Occipital lobe (tissue), 1 donor: Measurements from ENCODE around the gene NAA30. TPM values are rescaled to one million over a fixed set of nuclear protein-coding genes. Genes with fewer than 3 reads are reported as not detected.

ENCODE experiments used
- total RNA-seq: library from RNA; depleted of rRNA; stranded (reverse); fragments of >200 nt; gene quantifications from one replicate; pipeline ENCODE4 v1.2.3, GENCODE V29; 2014

The NAA30 gene
- total RNA-seq, 1 donor from 2014 or later, result 80.2 TPM

Other genes with a start within 250 kb of the NAA30 start
- gene EXOC5, start 121.7 kb upstream of the NAA30 start, total RNA-seq, result 141 TPM
- 29.0 TPM for gene AP5M1, start 121.6 kb upstream of the NAA30 start, total RNA-seq
- not detected for gene CCDC198, start 103.3 kb downstream of the NAA30 start, total RNA-seq